Neural progenitor cell (in vitro differentiated cells): ENCODE measurements around the gene SHLD2.
"Not testable (repeated sequence)": the region's sequence is repeated elsewhere in the genome, so short reads cannot be mapped to it uniquely, and the experiment has no call there.

Experiments
- CTCF ChIP-seq: fragments of 200-600 bp; sonication (generic); IDR thresholded peaks from 2 replicates; pipeline ENCODE4 v1.5.1; 2017; ENCODE audit warnings: antibody characterized with exemption, mild to moderate bottlenecking
- EZH2 ChIP-seq: fragments of 200-600 bp; sonication (generic); IDR thresholded peaks from 2 replicates; pipeline ENCODE4 v1.6.1; 2017; ENCODE audit warnings: antibody characterized with exemption, mild to moderate bottlenecking, moderate library complexity
- EZH2phosphoT487 ChIP-seq: fragments of 200-600 bp; sonication (generic); IDR thresholded peaks from 2 replicates; pipeline ENCODE4 v1.6.1; 2017; ENCODE audit warnings: antibody characterized with exemption

GRCh38 chr10:87204801-87205200 lies 109.8 kb downstream of the SHLD2 start:
- not testable (repeated sequence) for TF ChIP-seq CTCF, EZH2, EZH2phosphoT487
